HG02610 (cell line): Measurements from ENCODE around the gene UBE2Z.
A peak's percentile ranks its signal among the peaks of the same experiment; 100 is the strongest.
"Not testable (repeated sequence)": the region's sequence is repeated elsewhere in the genome, so short reads cannot be mapped to it uniquely, and the experiment has no call there.

Experiments used
- ATAC-seq: cut with Tn5 transposase; IDR thresholded peaks from one replicate; pipeline ENCODE4 v1.9.1; 2021; ENCODE audit warnings: mild to moderate bottlenecking, moderate library complexity; ENCODE audit not compliant: unreplicated experiment

Gene UBE2Z

DNA sequence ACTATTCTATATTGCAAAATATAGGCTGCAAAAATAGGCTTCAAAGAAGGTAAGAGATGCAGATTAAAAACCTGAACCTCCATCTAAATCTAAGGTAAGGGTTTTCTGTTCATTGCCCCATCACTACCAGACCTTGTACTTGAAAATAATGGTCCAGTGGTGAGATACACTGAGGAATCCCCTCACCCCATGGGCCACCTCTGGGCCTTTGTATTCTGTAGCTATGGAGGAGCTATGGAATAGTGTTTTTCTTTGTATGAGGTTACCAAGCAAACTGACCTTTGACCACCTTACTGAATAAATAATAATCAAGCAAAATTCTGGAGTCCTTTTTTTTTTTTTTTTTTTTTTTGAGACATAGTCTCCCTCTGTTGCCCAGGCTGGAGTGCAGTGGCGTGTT, 4.8 kb upstream of the UBE2Z start:
- ATAC-seq: no peak

DNA sequence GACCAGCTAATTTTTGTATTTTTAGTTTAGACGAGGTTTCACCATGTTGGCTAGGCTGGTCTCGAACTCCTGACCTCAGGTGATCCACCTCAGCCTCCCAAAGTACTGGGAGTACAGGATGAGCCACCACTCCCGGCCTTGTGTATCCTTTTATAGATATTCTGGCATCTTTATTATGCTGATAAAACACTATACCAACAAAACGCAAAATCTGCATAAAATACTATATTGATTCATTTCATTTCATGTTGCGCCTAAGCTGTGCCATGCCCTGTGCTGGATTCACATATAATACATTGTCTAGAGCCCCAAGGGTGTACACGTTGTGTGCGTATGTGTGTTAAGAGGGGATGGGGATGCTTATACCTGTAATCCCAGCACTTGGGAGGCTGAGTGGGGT, 3.8 kb upstream of the UBE2Z start:
- ATAC-seq: no peak

DNA sequence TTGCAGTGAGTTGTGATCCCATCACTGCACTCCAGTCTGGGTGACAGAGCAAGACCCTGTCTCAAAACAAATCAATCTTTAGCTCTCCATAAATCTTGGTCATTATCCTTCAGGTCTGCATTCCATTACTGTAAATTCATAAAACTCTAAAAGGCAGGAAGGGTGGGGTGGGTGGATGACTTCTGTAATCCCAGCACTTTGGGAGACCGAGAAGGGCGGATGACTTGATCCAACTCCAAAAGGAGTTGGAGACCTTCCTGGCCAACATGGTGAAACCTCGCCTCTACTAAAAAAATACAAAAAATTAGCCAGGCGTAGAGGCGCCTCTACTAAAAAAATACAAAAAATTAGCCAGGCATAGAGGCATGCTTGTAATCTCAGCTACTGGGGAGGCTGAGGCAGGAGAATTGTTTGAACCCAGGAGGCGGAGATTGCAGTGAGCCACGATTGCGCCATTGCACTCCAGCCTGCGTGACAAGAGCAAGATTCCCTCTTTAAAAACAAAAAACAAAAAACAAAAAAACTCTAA, 2.2 kb upstream of the UBE2Z start:
- no peak for ATAC-seq

DNA sequence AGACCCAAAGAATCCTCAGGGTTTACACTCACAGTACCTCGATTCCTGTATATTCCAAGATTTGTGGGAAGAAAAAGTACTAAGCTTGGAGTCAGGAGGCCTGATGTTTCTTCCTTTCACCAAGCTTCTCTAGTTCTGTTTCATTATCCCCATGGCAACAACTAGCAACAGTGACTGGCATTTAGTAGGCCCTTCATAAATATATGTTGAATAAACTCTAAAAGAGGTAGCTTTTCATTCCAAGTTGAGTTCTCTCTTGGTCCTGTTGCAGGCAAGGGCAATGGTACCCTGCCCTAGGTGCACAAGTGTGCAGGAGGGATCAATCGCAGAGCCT, 527 bp upstream of the UBE2Z start:
- ATAC-seq: no peak

DNA sequence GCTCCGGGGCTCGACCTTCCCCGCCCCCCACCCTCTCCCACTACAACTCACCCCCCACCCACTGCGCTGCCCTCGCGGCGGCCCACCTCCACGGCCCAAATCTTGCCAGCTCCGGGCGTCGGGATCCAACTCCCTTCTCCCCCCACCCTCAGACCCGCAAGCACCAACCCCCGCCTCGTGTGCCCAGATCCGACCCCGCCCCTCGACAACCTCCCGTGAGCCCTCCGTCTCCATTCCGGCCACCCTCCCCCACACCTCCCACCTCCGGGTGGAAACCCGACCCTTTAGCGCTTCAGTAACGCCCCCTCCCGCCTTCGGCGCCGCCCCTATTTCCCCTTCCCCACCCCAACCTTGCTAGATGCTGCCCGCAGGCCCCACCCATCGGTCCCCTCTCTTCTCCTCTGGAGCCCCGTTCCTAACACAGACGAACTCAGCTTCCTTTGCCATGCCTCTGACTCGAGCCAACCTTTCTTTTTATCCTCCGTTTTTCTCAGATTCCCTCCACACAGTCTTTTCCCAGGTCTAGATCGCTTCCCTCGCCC, 717 bp downstream of the UBE2Z start:
- peak; percentile 35 for ATAC-seq

DNA sequence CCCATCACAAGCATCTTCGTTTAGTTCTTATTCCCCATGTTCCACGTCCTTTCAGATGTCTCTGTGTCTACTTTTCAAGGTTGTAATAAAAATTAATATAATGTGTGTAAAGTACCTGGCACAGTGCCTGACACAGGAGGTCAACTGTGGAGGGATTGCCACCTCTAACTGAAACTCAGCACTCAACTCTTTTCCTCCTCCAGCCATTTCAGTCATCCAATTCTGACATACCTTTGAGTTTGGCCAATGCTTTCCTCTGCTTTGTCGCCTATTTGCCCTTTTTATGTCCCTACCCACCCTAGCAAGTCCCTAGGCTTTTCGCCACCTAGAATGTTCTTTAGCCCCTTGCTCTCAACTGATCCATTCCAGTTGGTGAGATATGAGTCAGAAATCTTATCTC, 1.6 kb downstream of the UBE2Z start:
- no peak for ATAC-seq

DNA sequence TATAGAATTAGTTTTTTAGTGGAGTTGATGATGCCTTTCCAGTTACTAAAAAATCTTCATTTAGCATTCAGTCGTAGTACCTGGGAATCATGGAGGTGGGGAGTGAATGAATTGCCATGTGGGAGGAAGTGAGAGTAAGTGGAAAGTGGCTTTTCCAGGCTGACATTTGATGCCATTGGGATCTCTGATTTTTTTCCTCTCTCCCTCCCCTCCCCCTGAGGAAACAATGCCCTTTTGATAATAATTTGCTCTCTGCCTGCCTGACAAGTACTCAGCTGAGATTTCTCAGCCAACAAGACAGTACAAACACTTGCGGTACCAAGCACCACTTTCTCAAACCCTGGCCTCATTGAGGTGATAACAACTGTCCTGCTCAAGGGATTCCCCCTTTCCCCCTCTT, 2.2 kb downstream of the UBE2Z start:
- ATAC-seq: no peak

DNA sequence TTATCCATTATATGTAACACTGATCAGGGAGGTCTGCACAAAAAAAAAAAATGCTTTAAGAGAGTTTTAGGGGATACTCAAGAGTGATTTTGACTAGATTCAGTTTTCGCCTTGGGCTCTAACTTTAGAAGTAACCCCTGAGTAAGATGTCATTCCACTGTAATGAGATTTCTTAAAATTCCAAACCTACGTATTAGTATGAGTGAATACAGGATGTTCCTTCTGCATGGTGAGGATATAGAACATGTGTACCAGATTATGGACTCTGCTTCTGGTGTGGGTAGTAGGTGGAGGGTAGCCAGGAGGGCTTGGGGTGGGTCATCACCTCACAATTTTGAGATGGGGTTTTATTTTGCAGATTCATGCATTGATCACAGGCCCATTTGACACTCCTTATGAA, 4.3 kb downstream of the UBE2Z start:
- ATAC-seq: no peak

DNA sequence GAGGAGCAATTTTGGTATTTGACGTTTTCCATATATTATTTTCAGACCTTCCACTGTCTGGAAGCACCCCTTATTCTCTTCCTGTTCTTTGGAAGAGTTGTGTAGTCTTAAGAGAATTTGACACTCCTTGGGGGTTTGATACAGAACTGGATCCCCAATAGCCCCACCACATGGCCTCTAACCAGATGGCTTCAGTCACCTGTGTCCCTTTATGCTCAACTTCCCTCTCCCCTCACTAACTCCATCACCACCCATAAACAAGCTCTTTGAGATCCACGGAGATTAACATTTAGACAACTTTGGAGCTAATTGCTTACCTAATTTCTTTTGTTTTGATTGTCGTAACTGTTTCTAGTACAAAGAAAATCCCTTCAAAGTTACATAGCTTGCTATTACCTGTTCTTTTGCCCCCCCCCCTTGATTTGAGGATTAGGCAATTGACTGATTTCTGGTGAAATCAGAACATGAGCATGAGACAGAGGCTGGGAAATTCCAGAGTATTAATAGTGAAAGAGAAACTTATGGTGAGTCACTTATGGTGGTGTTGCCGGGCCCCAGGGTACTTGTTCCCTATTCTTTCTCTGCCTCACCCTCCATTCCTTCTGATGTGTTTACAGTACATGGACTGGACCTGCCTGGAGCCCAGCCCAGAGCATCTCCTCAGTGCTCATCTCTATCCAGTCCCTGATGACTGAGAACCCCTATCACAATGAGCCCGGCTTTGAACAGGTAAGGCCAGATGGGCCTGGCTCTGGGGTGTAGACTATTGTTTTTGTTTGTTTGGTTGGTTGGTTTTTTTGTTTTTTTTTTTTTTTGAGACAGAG, 7.5 kb downstream of the UBE2Z start:
- peak; percentile 76 for ATAC-seq

DNA sequence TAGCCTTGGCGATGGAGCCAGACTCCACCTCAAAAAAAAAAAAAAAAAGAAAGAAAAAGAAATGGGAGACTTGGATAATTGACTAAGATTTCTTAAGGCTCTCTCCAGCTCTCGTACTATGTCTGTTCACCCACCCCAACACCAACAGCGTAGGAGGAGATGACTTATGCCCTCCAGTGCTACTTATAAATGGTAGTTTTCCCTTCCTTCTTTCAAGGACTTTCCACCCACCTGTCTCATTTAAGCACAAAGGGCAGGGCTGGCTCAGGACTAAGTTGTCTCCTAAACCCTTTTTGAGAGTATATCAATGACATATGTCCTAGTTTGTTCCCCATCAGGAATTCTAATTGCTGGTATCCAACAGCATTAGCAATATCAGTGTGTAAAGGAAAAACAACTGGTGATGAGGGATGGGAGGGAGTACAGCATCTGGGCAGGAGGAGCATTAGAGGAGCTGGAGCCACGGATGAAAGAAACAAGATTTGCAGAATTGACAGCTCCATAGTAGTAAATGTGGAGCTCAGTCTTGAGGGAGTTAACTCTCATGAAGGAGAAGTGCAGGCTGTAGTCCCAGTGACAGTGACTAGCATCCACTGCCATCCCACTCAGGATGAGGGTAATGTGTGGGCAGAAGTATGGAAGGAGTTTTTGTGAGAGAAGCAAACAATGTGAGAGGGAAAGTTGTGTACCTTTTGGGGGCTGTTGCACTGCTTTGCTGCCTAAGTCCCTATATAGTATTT, 17.2 kb downstream of the UBE2Z start:
- no peak for ATAC-seq

DNA sequence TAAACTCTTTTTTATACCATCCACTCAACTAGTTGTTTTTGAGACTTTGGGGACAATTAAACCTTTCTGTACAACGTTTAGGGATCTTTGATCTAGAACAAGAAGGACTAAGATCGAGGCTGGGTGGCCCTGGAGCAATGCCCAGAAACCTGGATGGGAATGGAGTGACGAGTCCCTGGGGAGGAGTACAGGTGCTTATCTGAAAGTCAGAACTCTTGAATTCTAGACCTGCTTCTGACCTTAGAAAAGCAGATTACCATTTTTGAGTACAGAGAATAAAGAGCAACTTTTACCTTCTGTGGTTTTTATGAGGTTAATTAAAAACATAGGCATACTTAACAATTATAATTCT, 17.8 kb downstream of the UBE2Z start:
- no peak for ATAC-seq

DNA sequence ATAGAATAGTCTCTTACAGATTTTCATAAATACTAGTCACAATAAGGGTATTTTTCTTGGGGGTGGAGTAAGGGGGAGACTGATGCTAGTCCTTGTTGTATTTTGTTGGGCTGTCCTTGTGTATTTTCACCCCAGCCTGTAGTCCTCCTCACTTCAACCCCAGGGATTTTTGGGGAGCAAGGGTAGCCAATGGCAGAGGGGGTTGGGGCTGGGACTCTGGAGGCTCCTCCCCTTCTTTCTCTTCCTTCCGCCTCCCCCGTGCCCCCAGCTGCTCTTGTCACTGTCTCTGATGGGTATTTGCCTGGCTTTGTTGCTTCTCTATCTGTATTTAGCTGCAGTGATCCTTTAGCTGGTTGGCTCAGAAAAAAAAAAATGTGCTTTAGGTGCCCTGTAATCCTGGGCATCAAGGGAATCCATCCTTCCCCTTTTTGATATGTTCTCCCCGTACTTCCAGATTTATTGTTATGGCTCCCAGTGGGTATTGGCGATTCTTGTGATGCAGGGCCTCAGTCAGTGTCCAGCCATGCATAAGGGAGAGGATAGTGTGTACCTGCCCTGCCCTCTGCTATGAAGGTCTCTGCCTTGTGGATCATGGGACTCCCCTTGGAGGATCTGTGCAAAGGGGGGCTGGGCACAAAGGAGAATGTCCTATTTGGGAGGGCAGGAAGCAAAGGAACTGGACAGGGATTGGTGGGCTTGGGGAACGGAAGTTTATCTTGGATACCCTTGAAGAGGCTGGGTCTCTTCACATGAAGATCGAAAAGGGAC, 20.0 kb downstream of the UBE2Z start:
- ATAC-seq: no peak

DNA sequence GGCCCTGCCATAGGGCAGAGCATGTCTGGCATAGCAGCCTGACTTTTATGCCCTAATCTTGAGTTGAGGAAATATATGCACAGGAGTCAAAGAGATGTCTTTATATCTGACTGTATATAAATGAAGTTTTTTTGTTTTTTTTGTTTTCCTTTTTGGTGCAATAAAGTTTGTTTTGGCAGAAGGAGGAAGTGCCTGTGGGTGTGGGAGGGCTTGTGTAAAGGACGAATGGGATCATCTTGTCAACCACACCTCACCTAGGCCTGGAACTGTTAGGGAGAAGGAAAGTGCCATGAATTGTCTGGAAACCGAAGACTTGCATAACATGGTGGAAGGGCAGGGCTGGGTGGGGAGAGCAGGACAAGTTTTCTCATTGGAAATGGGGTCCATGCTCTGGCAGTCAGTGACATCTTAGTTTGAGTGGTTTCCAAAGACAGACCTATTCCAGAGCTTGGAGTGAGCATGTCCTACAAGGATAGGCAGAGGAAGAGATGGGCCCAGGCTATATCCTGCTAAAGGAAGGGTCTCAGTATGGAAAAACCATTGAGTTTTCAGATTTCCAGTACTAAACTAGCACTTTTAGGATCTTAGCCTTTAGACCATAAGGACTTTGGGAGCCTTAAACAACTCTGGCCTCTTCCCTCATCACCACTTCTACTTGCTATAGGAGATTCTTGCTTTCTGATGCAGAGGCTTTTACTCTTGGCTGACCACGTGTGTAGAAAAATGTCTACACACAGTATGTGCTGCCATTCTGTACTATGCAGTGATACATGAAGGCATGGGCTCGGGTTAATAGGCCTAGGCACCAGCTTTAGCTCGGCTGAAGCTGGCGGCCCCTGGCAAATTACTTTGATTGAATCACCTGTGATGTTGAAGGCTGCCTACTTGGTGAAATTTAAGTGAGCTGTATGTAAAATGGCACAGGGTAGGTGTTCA, 20.9 kb downstream of the UBE2Z start:
- ATAC-seq: no peak

DNA sequence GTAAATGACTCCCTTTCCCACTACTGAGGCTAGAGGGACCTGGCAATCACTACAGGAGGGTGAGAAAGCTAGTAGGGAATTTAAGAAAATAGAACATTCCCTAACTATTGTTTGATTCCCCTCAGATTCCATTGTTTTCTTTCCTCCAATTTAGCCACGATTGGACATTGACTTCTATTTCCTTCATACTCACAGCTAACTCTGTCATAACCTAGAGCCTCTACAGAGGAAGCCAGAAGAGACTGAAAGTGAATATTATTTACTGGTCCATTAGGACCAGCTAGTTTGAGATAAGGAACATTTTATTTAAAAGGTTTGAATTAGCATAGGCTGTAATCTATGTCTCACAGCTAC, 21.6 kb downstream of the UBE2Z start:
- no peak for ATAC-seq

DNA sequence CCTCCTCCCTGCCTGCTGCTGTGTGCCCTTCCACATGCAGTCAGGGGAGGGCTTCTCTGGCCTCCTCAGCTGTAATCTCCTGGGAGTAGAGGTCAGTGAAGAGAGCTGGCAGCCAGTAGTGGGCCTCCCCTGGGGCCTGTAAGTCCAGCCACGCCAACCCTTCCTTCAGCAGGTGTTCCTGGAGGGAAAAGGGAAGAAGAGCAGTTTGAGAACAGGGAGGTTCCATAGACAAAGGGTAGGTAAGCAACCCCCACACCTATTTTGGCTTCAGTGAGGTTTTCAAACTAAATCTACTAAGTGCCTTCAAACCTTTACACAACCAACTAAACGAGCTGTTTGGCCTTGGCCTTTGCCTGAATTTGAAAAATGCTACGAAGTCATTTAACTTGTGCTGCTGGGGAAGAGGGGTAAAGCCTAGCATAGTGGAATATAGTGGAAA, 22.2 kb downstream of the UBE2Z start:
- ATAC-seq: no peak

DNA sequence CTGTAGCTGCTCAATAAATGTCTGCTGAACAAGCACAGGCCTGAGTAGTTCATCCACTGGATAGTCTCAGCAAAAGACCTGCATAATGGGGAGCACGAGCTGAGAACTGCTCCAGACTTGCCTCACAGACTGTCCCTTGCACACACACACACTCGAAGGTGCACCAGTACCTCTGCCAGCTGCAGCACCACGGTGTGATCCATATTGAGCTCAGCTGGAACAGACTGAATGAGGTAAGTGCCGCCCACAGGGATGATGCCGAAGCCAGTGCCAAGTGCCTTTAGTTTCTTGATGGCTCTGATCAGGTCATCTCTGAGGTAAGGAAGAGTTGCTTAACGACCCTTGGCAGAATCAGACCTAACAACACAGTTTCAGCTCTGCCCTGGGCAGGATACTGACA, 24.8 kb downstream of the UBE2Z start:
- no peak for ATAC-seq

DNA sequence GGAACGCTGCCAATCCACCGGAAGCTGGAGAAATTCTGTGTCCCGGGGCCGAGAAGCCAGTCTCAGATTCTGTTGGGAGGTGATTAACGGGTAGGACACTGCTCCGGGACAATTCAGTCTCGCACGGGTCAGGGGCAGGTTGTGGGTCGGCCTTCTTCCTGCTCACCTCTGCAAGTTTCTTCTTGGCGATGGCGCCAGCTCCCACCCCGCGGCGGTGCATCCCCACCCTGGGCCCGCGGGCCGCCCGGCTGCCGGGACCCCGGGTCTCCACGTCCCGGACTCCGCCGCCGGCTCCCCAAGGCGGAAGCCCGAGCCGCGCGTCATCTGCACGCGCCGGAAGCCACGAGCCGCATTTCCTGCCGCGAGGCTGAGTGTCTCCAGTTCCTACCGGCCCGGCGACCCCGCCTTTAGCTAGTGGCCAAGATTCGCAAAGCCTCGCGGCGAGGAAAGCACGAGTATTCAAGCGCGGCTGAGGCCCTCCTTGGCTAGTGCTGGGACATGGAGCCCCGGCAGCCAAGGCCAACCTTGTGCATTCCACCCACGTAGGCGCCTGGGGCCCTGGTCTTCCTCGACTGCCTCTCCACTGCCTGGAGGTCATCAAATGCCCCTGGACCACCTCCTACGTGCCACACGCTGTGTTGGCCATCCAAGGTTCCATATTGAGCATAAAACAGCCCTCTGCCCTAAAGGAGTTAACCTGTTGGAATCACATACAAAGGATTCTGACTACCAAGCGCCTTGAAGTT, 36.5 kb downstream of the UBE2Z start, which contains the start of gene SNF8:
Gene SNF8, minus strand, starts transcription at position 328 of the 746 bp plus-strand sequence. Its CDS starts 108 bp downstream, at position 220.
- peak; percentile 85 for ATAC-seq

DNA sequence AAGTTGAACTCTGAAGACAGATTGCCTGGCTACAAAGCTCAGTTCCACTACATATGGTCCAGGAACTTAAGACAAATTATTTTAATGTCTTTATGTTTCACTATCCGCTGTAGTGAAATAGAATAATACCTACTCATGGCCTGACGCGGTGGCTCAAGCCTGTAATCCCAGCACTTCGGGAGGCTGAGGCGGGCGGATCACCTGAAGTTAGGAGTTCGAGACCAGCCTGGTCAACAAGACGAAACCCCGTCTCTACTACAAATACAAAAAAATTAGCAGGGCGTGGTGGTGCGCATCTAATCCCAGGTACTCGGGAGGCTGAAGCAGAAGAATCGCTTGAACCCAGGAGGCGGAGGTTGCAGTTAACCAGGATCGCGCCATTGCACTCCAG, 37.0 kb downstream of the UBE2Z start:
- not testable (repeated sequence) for ATAC-seq

DNA sequence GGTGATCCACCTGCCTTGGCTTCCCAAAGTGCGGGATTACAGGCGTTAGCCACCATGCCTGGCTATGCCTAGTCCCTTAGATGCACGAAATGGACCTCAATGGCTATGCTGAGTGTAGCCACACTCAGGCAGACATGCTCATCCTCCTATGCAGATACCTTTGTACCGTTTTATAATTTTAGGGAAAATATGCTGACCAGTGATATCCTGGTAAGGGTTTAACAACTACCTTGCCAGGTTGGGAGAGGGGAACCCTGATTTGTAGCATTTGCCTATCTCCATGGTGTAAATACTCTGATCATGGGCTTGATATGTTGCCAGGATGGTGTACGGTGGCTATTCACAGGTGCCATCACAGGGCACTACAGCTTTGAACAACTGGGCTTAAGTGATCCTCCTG, 43.4 kb downstream of the UBE2Z start:
- ATAC-seq: no peak
